Iris pigment epithelial cell (primary cell): ENCODE data around the gene LAPTM5.

Source experiments
- DNase-seq: peaks from one replicate; pipeline ENCODE4 v3.0.0-alpha.2; 2011; ENCODE audit warnings: low read depth

LAPTM5 gene

GRCh38 chr1:30714536-30715090 lies 43.0 kb downstream of the LAPTM5 start:
- no peak for DNase-seq

- no peak for DNase-seq
These were observed 43.5 kb downstream of the LAPTM5 start for GRCh38 chr1:30714025-30714424.

GRCh38 chr1:30713311-30713710 lies 44.3 kb downstream of the LAPTM5 start:
- DNase-seq = peak; percentile 12

- no peak for DNase-seq
These were observed 45.0 kb downstream of the LAPTM5 start for GRCh38 chr1:30712583-30712982.

- DNase-seq = no peak
These were observed 47.2 kb downstream of the LAPTM5 start for GRCh38 chr1:30710407-30710806.

GRCh38 chr1:30708361-30708728 lies 49.2 kb downstream of the LAPTM5 start:
- no peak for DNase-seq

GRCh38 chr1:30707412-30708360 lies 49.9 kb downstream of the LAPTM5 start:
- DNase-seq = peak; percentile 52

GRCh38 chr1:30706528-30706927 lies 51.0 kb downstream of the LAPTM5 start:
- DNase-seq = peak; percentile 39

DNA sequence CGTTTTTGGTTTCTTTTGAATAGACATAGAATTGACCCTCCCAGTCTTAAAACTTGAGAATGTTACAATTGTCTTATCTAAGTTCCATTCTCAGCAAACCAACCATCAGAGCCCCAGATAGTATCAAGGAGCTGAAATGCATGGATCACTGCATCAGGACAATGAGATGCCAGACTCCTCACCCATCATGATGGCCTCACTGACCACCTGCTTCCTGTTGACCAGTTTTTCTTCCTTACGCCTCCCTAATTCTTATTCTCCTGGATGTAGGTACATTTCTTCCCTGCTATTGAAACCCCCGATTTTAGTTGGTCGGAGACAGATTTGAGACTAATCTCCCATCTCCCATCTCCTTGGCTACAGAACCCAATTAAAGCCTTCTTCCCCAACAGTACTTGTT lies 51.9 kb downstream of the LAPTM5 start:
- no peak for DNase-seq

GRCh38 chr1:30704765-30705509 lies 52.6 kb downstream of the LAPTM5 start:
- DNase-seq = no peak

- no peak for DNase-seq
These were observed 53.3 kb downstream of the LAPTM5 start for GRCh38 chr1:30704271-30704670.

- DNase-seq = no peak
These were observed 54.8 kb downstream of the LAPTM5 start for GRCh38 chr1:30702823-30703222.

GRCh38 chr1:30701258-30701633 lies 56.3 kb downstream of the LAPTM5 start:
- DNase-seq = no peak

GRCh38 chr1:30700528-30701257 lies 56.9 kb downstream of the LAPTM5 start:
- peak; percentile 75 for DNase-seq

DNA sequence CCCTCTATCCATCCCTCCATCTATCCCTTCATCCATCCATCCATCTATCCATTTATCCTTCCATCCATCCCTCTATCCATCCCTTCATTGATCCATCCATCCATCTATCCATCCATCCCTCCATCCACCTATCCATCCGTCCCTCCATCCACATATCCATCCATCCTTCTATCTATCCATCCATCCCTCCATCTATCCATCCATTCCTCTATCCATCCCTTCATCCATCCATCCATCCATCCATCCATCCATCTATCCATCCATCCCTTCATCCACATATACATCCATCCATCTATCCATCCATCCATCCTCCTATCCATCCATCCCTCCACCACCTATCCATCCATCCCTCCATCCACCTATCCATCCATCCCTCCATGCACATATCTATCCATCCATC lies 57.8 kb downstream of the LAPTM5 start:
- DNase-seq = no peak

DNA sequence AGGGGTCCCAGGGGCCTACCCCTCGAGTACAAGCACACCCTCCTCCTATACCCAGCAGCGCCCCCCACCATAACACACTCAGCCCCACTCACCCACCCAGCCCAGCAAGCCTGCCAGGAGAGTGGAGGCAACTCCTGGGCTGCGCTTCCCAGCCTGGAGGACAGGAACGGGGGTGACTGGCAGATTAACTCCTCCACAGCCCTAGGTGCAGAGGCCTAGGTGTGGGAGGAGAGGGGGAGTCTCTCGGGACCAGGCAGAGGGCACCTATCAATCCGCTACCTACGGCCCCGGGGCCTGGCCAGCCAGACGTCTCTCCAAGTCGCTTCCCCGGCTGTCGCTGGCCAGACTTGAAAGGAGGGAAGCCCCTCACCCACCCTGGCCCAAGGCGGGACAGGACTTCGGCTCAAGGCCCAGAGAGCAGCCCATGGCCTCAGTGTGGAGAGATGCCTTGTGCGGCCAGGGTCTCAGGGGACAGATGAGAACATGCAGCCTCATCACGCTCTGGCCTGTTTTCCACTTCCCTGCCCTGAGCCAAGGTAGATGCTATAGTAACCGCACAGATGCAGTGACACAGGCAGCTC lies 59.1 kb downstream of the LAPTM5 start:
- DNase-seq = no peak

- peak; percentile 37 for DNase-seq
These were observed 59.8 kb downstream of the LAPTM5 start for GRCh38 chr1:30697571-30698376.

- no peak for DNase-seq
These were observed 60.7 kb downstream of the LAPTM5 start for GRCh38 chr1:30696831-30697230.

- no peak for DNase-seq
These were observed 62.1 kb downstream of the LAPTM5 start for GRCh38 chr1:30695439-30695841.

DNA sequence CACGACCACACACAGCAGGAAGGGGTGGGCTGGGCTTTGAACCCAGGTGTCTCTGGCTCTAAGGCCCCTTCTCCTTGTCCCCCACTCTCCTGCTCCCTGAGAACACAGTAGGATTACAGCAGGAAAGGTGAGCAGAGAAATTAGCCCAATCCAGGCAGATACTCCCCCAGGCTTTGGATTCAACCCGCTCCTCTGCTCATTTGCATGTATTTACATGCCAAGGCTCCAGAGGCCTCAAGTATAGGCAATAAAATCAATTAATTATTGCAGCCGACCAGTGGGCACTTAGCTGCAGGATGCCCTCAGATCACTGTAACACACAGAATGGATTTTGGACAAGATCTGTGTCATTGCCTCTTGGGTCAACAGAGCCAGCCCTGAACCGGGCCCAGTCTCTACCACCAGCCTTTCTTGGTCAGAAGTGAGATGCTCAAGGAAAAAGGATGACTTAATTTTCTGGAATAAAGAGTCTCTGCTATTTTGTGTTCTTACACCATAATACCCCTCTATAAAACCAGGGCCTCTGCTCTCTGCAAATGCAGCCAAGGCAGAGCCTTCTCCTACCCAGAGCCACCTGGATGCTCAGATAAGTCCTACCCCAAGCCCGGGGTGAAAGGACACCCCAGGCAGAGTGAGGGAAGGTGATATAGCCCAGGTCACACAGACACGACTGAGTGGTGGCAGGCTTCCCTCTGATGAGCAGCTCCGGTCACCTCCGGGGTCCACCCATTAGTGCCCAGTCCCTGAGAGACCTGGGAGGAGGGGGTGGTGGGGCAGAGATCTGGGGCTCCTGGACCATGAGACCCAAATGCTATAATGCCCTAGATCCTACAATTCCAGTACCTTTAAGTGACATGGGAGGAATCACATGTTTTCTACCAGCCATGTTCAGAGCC lies 63.0 kb downstream of the LAPTM5 start:
- DNase-seq = no peak
